Large intestine (tissue), 3 donors: ENCODE data around the gene PIM2. TPM values are rescaled to one million over a fixed set of nuclear protein-coding genes. Genes with fewer than 3 reads are reported as not detected.
A peak's percentile ranks its signal among the peaks of the same experiment; 100 is the strongest.

Source experiments
- DNase-seq, 2 donors: peaks; one replicate each; pipeline versions ENCODE4 v3.0.0 to v3.0.0-alpha.2; 2013
- H3K27ac ChIP-seq: one replicate; pipeline ENCODE4 v1.5.1; 2013; ENCODE audit warnings: low read length
- H3K27me3 ChIP-seq: 2 replicates; pipeline ENCODE4 v1.6.1; 2013; ENCODE audit warnings: low read length; ENCODE audit not compliant: control insufficient read depth, insufficient read depth
- H3K36me3 ChIP-seq: 2 replicates; pipeline ENCODE4 v1.6.1; 2013; ENCODE audit warnings: low read length; ENCODE audit not compliant: control insufficient read depth, insufficient read depth
- H3K4me1 ChIP-seq: one replicate; pipeline ENCODE4 v1.6.1; 2013; ENCODE audit warnings: low read length; ENCODE audit not compliant: control insufficient read depth, insufficient read depth
- H3K4me3 ChIP-seq: one replicate; pipeline ENCODE4 v1.5.1; 2013; ENCODE audit warnings: low read length
- H3K9me3 ChIP-seq: one replicate; pipeline ENCODE4 v1.6.1; 2013; ENCODE audit warnings: mild to moderate bottlenecking, low read depth, low read length, moderate library complexity; ENCODE audit not compliant: control insufficient read depth
- WGBS: methylation state at CpG from one replicate; pipeline ENCODE4 v1.1.5; 2013; ENCODE audit warnings: low lambda C conversion rate; ENCODE audit not compliant: insufficient coverage; 5-methylcytosine and 5-hydroxymethylcytosine counted together
- polyA plus RNA-seq: library from polyadenylated mRNA; unstranded; fragments of 120-200 nt; gene quantifications from one replicate; pipeline ENCODE4 v1.2.1, GENCODE V29; 2013

PIM2 gene
- polyA plus RNA-seq, 1 donor, result 11.5 TPM

GRCh38 chrX:48904626-48905025 is 14.2 kb downstream of the PIM2 start:
- Histone ChIP-seq H3K36me3 (peaks cover 46% of the 10 kb centered on the region), H3K4me3 (no peak overlapping the region), H3K4me1 (no peaks in the 10 kb centered on the region), H3K27ac (no peak overlapping the region), H3K27me3 (no peaks in the 10 kb centered on the region), H3K9me3 (no peaks in the 10 kb centered on the region)
- no CpG with 5 or more reads among the region's 14 CpGs for WGBS
- DNase-seq, result no peak

- Histone ChIP-seq H3K36me3 (peaks cover 44% of the 10 kb centered on the region), H3K4me1 (no peaks in the 10 kb centered on the region), H3K9me3 (no peaks in the 10 kb centered on the region), H3K27ac (no peak overlapping the region), H3K27me3 (no peaks in the 10 kb centered on the region), H3K4me3 (no peak overlapping the region)
- no peak for DNase-seq
- WGBS, result no CpG with 5 or more reads among the region's 8 CpGs
Measured at GRCh38 chrX:48904180-48904579, 14.6 kb downstream of the PIM2 start.

- H3K36me3 ChIP-seq, result peaks cover 42% of the 10 kb centered on the region
- no CpG with 5 or more reads among the region's 6 CpGs for WGBS
- H3K4me1 ChIP-seq, result no peaks in the 10 kb centered on the region
- H3K9me3 ChIP-seq, result no peaks in the 10 kb centered on the region
- H3K27me3 ChIP-seq, result no peaks in the 10 kb centered on the region
- no peak overlapping the region for H3K27ac ChIP-seq
- no peak for DNase-seq
- H3K4me3 ChIP-seq, result no peak overlapping the region
Measured at GRCh38 chrX:48903290-48903689, 15.5 kb downstream of the PIM2 start.

GRCh38 chrX:48902776-48903175 is 16.0 kb downstream of the PIM2 start:
- Histone ChIP-seq H3K4me1 (no peaks in the 10 kb centered on the region), H3K27ac (no peak overlapping the region), H3K36me3 (peaks cover 41% of the 10 kb centered on the region), H3K4me3 (no peak overlapping the region), H3K9me3 (no peaks in the 10 kb centered on the region), H3K27me3 (no peaks in the 10 kb centered on the region)
- WGBS, result no CpG with 5 or more reads among the region's 14 CpGs
- DNase-seq, result no peak

GRCh38 chrX:48902135-48902534 is 16.7 kb downstream of the PIM2 start:
- no peak overlapping the region for H3K4me3 ChIP-seq
- no peak for DNase-seq
- no peaks in the 10 kb centered on the region for H3K4me1 ChIP-seq
- H3K27me3 ChIP-seq, result no peaks in the 10 kb centered on the region
- peaks cover 39% of the 10 kb centered on the region for H3K36me3 ChIP-seq
- H3K27ac ChIP-seq, result no peak overlapping the region
- no CpG with 5 or more reads among the region's 20 CpGs for WGBS
- no peaks in the 10 kb centered on the region for H3K9me3 ChIP-seq

- no CpG with 5 or more reads among the region's 7 CpGs for WGBS
- no peaks in the 10 kb centered on the region for H3K9me3 ChIP-seq
Measured at GRCh38 chrX:48901069-48901468, 17.8 kb downstream of the PIM2 start.

GRCh38 chrX:48899078-48899410 is 19.8 kb downstream of the PIM2 start:
- DNase-seq, result no peak
- Histone ChIP-seq H3K4me3 (no peak overlapping the region), H3K4me1 (peaks cover 5% of the 10 kb centered on the region), H3K36me3 (peaks cover 35% of the 10 kb centered on the region), H3K9me3 (no peaks in the 10 kb centered on the region), H3K27me3 (no peaks in the 10 kb centered on the region), H3K27ac (no peak overlapping the region)
- WGBS, result no CpG with 5 or more reads among the region's 8 CpGs

More at GRCh38 chrX:48901069-48901468, 17.8 kb downstream of the PIM2 start:
- H3K27me3 ChIP-seq, result no peaks in the 10 kb centered on the region
- DNase-seq, result no peak
- no peak overlapping the region for H3K4me3 ChIP-seq
- H3K27ac ChIP-seq, result no peak overlapping the region
- H3K36me3 ChIP-seq, result peaks cover 33% of the 10 kb centered on the region
- peaks cover 5% of the 10 kb centered on the region for H3K4me1 ChIP-seq

- no CpG with 5 or more reads among the region's 49 CpGs for WGBS
- no peaks in the 10 kb centered on the region for H3K9me3 ChIP-seq
- peaks cover 46% of the 10 kb centered on the region for H3K36me3 ChIP-seq
- peak; percentile 95 to 97 for DNase-seq
- peak within 1 kb of the TSS; percentile 96 for H3K27ac ChIP-seq
- H3K27me3 ChIP-seq, result no peaks in the 10 kb centered on the region
- H3K4me3 ChIP-seq, result peak within 1 kb of the TSS; percentile 84
- peaks cover 5% of the 10 kb centered on the region for H3K4me1 ChIP-seq
Measured at GRCh38 chrX:48897625-48898306, 21.1 kb downstream of the PIM2 start, which contains the start of the genes PQBP1 and TIMM17B. Gene PQBP1 (plus strand): TSS chrX:48897930. CDS start chrX:48898510, 580 bp downstream. Gene TIMM17B (minus strand): TSS chrX:48897768. CDS start chrX:48897749, 19 bp downstream.

- Histone ChIP-seq H3K36me3 (peaks cover 43% of the 10 kb centered on the region), H3K4me1 (peaks cover 5% of the 10 kb centered on the region), H3K27me3 (no peaks in the 10 kb centered on the region), H3K4me3 (peak overlapping the region; percentile 84), H3K9me3 (no peaks in the 10 kb centered on the region), H3K27ac (peak overlapping the region; percentile 96)
- DNase-seq, result peak; percentile 68 to 82
- no CpG with 5 or more reads among the region's 38 CpGs for WGBS
Measured at GRCh38 chrX:48897157-48897624, 21.6 kb downstream of the PIM2 start.

GRCh38 chrX:48896611-48897011 is 22.2 kb downstream of the PIM2 start:
- Histone ChIP-seq H3K4me3 (peak overlapping the region; percentile 84), H3K9me3 (no peaks in the 10 kb centered on the region), H3K27ac (peak overlapping the region; percentile 96), H3K27me3 (no peaks in the 10 kb centered on the region), H3K4me1 (peaks cover 10% of the 10 kb centered on the region), H3K36me3 (peaks cover 37% of the 10 kb centered on the region)
- WGBS, result no CpG with 5 or more reads among the region's 9 CpGs
- no peak for DNase-seq

GRCh38 chrX:48894891-48895290 is 23.9 kb downstream of the PIM2 start:
- Histone ChIP-seq H3K9me3 (no peaks in the 10 kb centered on the region), H3K27me3 (no peaks in the 10 kb centered on the region), H3K27ac (no peak overlapping the region), H3K36me3 (peaks cover 29% of the 10 kb centered on the region), H3K4me3 (no peak overlapping the region), H3K4me1 (peaks cover 10% of the 10 kb centered on the region)
- no peak for DNase-seq
- no CpG with 5 or more reads among the region's 6 CpGs for WGBS
